ENCODE data around the gene SMARCC1.

SMARCC1 gene

GRCh38 chr3:47652142-47652541, 129.6 kb downstream of the SMARCC1 start:
- no peak overlapping the region for H3K9ac ChIP-seq (ENCODE audit: low read depth, low read length, poor library complexity, severe bottlenecking)
- no peaks in the 10 kb centered on the region for H3K9me3 ChIP-seq (ENCODE audit: insufficient read depth, low read depth, low read length)
- TF ChIP-seq CTCF (conservative IDR thresholded peaks at IDR 0.05; ENCODE audit: low read length) (no peak), EZH2phosphoT487 (IDR thresholded peaks at IDR 0.05; ENCODE audit: borderline replicate concordance) (no peak)
- H2AFZ ChIP-seq (ENCODE audit: low read length) = no peak overlapping the region
- H3F3A ChIP-seq (ENCODE audit: low read depth) = no peaks in the 10 kb centered on the region
- no peaks in the 10 kb centered on the region for H3K27me3 ChIP-seq (ENCODE audit: insufficient read depth, low read length, poor library complexity, severe bottlenecking)
- H3K79me2 ChIP-seq (ENCODE audit: insufficient read depth, low read length) = peaks cover 59% of the 10 kb centered on the region
- no peaks in the 10 kb centered on the region for H3K4me1 ChIP-seq (ENCODE audit: insufficient read depth, low read length, poor library complexity, severe bottlenecking)
- H3K4me2 ChIP-seq (ENCODE audit: low read depth, low read length, poor library complexity, severe bottlenecking) = no peak overlapping the region
- peaks cover 39% of the 10 kb centered on the region for H4K20me1 ChIP-seq (ENCODE audit: insufficient read depth, low read length, poor library complexity, severe bottlenecking)
- no peak overlapping the region for H3K4me3 ChIP-seq (ENCODE audit: low read length, poor library complexity, severe bottlenecking)
- peaks cover 87% of the 10 kb centered on the region for H3K36me3 ChIP-seq (ENCODE audit: insufficient read depth, low read length)
- no peaks in the 10 kb centered on the region for H3K9me2 ChIP-seq (replicated peaks; ENCODE audit: low read depth, low read length)

DNA sequence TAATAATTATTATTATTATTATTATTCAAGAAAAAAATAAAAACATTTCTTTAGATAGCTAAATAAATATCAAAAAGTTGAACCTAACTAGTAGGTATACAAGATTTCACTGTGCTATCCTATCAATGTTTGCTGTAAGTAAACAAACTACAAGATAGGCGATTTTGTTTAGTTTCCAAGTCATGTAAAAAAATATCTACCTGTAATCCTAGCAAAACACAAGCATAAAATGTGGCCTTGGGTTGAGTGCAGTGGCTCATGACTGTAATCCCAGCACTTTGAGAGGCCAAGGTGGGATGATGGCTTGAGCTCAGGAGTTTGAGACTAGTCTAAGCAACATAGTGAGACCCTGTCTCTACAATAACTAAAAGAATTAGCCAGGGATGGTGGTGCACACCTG, 131.4 kb downstream of the SMARCC1 start:
- no peak overlapping the region for H3K4me3 ChIP-seq (ENCODE audit: low read length, poor library complexity, severe bottlenecking)
- no peak overlapping the region for H3K4me2 ChIP-seq (ENCODE audit: low read depth, low read length, poor library complexity, severe bottlenecking)
- no peaks in the 10 kb centered on the region for H3K9me3 ChIP-seq (ENCODE audit: insufficient read depth, low read depth, low read length)
- H3K79me2 ChIP-seq (ENCODE audit: insufficient read depth, low read length) = peaks cover 43% of the 10 kb centered on the region
- no peak overlapping the region for H2AFZ ChIP-seq (ENCODE audit: low read length)
- H4K20me1 ChIP-seq (ENCODE audit: insufficient read depth, low read length, poor library complexity, severe bottlenecking) = peaks cover 39% of the 10 kb centered on the region
- H3K36me3 ChIP-seq (ENCODE audit: insufficient read depth, low read length) = peaks cover 84% of the 10 kb centered on the region
- H3K4me1 ChIP-seq (ENCODE audit: insufficient read depth, low read length, poor library complexity, severe bottlenecking) = no peaks in the 10 kb centered on the region
- H3K27me3 ChIP-seq (ENCODE audit: insufficient read depth, low read length, poor library complexity, severe bottlenecking) = no peaks in the 10 kb centered on the region
- H3K9ac ChIP-seq (ENCODE audit: low read depth, low read length, poor library complexity, severe bottlenecking) = no peak overlapping the region
- H3F3A ChIP-seq (ENCODE audit: low read depth) = no peaks in the 10 kb centered on the region
- no peak for TF ChIP-seq EZH2phosphoT487 (IDR thresholded peaks at IDR 0.05; ENCODE audit: borderline replicate concordance)
- no peak for TF ChIP-seq CTCF (conservative IDR thresholded peaks at IDR 0.05; ENCODE audit: low read length)
- no peaks in the 10 kb centered on the region for H3K9me2 ChIP-seq (replicated peaks; ENCODE audit: low read depth, low read length)

- H3K9me3 ChIP-seq (ENCODE audit: insufficient read depth, low read depth, low read length) = no peaks in the 10 kb centered on the region
- no peak overlapping the region for H3K4me3 ChIP-seq (ENCODE audit: low read length, poor library complexity, severe bottlenecking)
- no peaks in the 10 kb centered on the region for H3K9me2 ChIP-seq (replicated peaks; ENCODE audit: low read depth, low read length)
- no peak overlapping the region for H3K9ac ChIP-seq (ENCODE audit: low read depth, low read length, poor library complexity, severe bottlenecking)
- TF ChIP-seq CTCF (conservative IDR thresholded peaks at IDR 0.05; ENCODE audit: low read length) (no peak), EZH2phosphoT487 (IDR thresholded peaks at IDR 0.05; ENCODE audit: borderline replicate concordance) (no peak)
- no peak overlapping the region for H3K4me2 ChIP-seq (ENCODE audit: low read depth, low read length, poor library complexity, severe bottlenecking)
- peaks cover 82% of the 10 kb centered on the region for H3K36me3 ChIP-seq (ENCODE audit: insufficient read depth, low read length)
- no peaks in the 10 kb centered on the region for H3K4me1 ChIP-seq (ENCODE audit: insufficient read depth, low read length, poor library complexity, severe bottlenecking)
- H3K79me2 ChIP-seq (ENCODE audit: insufficient read depth, low read length) = peaks cover 26% of the 10 kb centered on the region; the same call in 1 of the 2 replicates
- H2AFZ ChIP-seq (ENCODE audit: low read length) = no peak overlapping the region
- H4K20me1 ChIP-seq (ENCODE audit: insufficient read depth, low read length, poor library complexity, severe bottlenecking) = peaks cover 21% of the 10 kb centered on the region
- H3F3A ChIP-seq (ENCODE audit: low read depth) = no peaks in the 10 kb centered on the region
- no peaks in the 10 kb centered on the region for H3K27me3 ChIP-seq (ENCODE audit: insufficient read depth, low read length, poor library complexity, severe bottlenecking)
These were observed 134.1 kb downstream of the SMARCC1 start for GRCh38 chr3:47647550-47647949.

Measured in Loucy (cell line).